A673 (cell line): Measurements from ENCODE around the gene SLC26A5.

Experiments used
- EZH2 ChIP-seq: fragments of 200-600 bp; sonication (generic); IDR thresholded peaks from 2 replicates; pipeline ENCODE4 v1.6.1; 2017; ENCODE audit warnings: borderline replicate concordance, low read depth, mild to moderate bottlenecking, mixed read lengths, antibody characterized with exemption, low read length; ENCODE audit not compliant: poor library complexity, severe bottlenecking
- TF ChIP-seq, protein P1 (sequence below): fragments of 300-800, 200-600 bp; sonication (generic); conservative IDR thresholded peaks from 2 replicates; pipeline ENCODE4 v1.5.1; 2017; ENCODE audit warnings: low read depth, mild to moderate bottlenecking, antibody characterized with exemption, low read length, moderate library complexity, mixed read lengths

DNA sequence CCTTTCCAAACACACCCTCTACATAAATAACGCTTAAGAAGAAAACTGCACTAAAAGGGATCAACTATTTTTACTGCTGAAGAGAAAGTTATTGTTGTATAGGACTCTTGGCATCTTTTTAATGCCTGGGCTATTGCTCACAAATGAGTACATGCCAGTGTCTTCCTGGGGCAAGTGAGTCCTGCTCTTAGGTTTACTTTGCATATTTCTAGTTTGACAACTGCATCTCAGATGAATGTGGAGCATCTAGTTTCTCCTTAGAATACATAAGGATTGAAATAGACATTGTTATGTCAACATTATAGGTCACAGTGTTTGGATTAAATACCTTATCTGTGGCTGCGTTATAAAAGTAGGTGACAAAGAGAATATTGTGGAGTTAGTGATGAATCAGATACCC, 54.0 kb downstream of the SLC26A5 start:
- TF ChIP-seq EZH2, result no peak
- TF ChIP-seq, protein P1, sequence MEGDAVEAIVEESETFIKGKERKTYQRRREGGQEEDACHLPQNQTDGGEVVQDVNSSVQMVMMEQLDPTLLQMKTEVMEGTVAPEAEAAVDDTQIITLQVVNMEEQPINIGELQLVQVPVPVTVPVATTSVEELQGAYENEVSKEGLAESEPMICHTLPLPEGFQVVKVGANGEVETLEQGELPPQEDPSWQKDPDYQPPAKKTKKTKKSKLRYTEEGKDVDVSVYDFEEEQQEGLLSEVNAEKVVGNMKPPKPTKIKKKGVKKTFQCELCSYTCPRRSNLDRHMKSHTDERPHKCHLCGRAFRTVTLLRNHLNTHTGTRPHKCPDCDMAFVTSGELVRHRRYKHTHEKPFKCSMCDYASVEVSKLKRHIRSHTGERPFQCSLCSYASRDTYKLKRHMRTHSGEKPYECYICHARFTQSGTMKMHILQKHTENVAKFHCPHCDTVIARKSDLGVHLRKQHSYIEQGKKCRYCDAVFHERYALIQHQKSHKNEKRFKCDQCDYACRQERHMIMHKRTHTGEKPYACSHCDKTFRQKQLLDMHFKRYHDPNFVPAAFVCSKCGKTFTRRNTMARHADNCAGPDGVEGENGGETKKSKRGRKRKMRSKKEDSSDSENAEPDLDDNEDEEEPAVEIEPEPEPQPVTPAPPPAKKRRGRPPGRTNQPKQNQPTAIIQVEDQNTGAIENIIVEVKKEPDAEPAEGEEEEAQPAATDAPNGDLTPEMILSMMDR, result no peak
